BE2C (cell line): ENCODE results near the gene P2RY4.
A peak's percentile ranks its signal among the peaks of the same experiment; 100 is the strongest.
"Not testable (repeated sequence)": the region's sequence is repeated elsewhere in the genome, so short reads cannot be mapped to it uniquely, and the experiment has no call there.

Experiments
- DNase-seq: peaks from one replicate; pipeline ENCODE4 v3.0.0-alpha.2; 2020
- H3K27me3 ChIP-seq: fragments of 250-450 bp; sonication (Bioruptor Pico); 2 replicates; pipeline ENCODE4 v1.5.1; 2020; ENCODE audit warnings: mild to moderate bottlenecking
- H3K36me3 ChIP-seq: fragments of 250-450 bp; sonication (Bioruptor Pico); 2 replicates; pipeline ENCODE4 v1.5.1; 2020; ENCODE audit warnings: mild to moderate bottlenecking
- H3K4me1 ChIP-seq: fragments of 250-450 bp; sonication (Bioruptor Pico); 2 replicates; pipeline ENCODE4 v1.5.1; 2020
- H3K4me3 ChIP-seq: 2 replicates; pipeline ENCODE4 v1.5.1; 2011; ENCODE audit warnings: low read depth, low read length
- H3K9me3 ChIP-seq: fragments of 250-450 bp; sonication (Bioruptor Pico); 2 replicates; pipeline ENCODE4 v1.5.1; 2020
- TF ChIP-seq, protein P1 (sequence below): IDR thresholded peaks from 2 replicates; pipeline ENCODE4 v1.5.1; 2012; ENCODE audit warnings: mild to moderate bottlenecking, low read depth, low read length

P2RY4 gene

DNA sequence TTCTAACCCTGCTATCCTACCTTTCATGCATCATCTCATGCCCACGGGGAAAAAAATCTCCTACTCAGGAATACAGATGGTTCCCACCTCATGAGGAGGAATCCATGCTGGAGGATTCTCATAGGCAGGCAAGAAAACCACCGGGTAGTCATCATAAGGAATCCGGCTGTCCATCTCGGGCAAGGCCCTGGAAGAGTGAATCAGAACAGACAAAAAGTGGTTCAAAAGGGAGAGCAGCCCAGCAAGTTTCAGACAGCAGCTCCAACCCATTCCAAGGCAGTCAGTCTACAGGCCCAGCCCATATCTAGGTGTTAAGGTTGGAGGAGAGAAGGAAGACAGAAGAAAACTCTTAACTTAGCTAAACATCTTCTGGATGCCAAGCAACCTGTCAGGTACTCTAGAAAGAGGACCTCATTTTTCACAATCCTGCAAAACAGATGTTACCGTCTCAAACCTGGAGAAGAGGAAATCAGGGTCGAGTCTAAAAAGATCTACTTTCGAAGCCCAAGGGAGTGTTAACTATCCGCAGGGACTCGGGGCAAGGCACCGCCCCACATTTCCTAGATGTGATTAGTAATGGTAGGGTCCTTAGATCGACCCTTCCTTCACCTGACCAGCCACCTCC is 29.3 kb upstream of the P2RY4 start:
- Histone ChIP-seq H3K4me1 (no peaks in the 10 kb centered on the region), H3K27me3 (no peaks in the 10 kb centered on the region), H3K36me3 (no peaks in the 10 kb centered on the region), H3K9me3 (no peaks in the 10 kb centered on the region), H3K4me3 (peak overlapping the region; percentile 80)
- DNase-seq, result no peak
- TF ChIP-seq, protein P1, sequence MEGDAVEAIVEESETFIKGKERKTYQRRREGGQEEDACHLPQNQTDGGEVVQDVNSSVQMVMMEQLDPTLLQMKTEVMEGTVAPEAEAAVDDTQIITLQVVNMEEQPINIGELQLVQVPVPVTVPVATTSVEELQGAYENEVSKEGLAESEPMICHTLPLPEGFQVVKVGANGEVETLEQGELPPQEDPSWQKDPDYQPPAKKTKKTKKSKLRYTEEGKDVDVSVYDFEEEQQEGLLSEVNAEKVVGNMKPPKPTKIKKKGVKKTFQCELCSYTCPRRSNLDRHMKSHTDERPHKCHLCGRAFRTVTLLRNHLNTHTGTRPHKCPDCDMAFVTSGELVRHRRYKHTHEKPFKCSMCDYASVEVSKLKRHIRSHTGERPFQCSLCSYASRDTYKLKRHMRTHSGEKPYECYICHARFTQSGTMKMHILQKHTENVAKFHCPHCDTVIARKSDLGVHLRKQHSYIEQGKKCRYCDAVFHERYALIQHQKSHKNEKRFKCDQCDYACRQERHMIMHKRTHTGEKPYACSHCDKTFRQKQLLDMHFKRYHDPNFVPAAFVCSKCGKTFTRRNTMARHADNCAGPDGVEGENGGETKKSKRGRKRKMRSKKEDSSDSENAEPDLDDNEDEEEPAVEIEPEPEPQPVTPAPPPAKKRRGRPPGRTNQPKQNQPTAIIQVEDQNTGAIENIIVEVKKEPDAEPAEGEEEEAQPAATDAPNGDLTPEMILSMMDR, result no peak

DNA sequence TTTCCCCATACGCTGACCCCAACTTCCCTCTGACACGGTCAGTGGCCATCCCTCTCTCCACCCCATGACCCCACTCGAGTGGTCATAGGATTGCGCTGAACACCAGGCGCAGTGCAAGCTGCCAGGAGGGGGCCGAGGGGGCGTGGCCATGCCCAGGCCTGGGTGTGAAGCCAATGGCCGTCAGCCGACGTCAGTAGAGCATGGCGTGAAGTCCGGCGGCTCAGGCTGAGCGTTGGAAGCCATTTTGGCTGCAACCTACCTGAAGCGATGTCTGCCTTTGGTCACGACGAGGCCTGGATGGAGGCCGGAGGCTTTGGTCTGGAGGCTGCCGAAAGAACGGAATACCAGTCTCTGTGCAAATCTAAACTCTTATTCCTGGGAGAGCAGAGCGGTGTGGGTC is 21.9 kb upstream of the P2RY4 start, which contains the start of gene RAB41:
TSS of gene RAB41 (plus strand) at position 222 of the 400 bp plus-strand sequence. CDS start at position 268, 46 bp downstream.
- Histone ChIP-seq H3K27me3 (no peaks in the 10 kb centered on the region), H3K4me1 (no peaks in the 10 kb centered on the region), H3K36me3 (no peaks in the 10 kb centered on the region), H3K9me3 (no peaks in the 10 kb centered on the region), H3K4me3 (no peak within 1 kb of the TSS)
- no peak for DNase-seq
- TF ChIP-seq, protein P1, result no peak

DNA sequence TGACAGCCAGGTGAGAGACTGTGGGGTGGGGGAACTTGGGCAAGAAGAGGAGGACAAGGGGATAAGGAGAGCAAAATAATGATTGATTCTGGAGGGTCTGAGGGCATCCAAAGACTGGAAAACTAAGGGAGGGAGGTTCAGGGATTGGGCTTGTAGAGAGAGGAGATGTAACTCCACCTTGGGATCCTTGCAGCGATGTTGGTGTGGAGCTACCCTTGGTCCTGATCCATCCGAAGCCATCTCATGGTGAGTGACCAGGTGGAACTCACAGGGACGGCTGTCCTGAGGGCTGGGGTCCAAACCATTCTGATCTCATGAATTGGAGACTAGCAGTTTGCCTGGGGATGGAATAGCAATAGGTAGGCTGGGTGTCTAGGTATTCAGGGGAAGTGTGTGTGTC is 20.6 kb upstream of the P2RY4 start:
- no peaks in the 10 kb centered on the region for H3K27me3 ChIP-seq
- TF ChIP-seq, protein P1, result no peak

DNA sequence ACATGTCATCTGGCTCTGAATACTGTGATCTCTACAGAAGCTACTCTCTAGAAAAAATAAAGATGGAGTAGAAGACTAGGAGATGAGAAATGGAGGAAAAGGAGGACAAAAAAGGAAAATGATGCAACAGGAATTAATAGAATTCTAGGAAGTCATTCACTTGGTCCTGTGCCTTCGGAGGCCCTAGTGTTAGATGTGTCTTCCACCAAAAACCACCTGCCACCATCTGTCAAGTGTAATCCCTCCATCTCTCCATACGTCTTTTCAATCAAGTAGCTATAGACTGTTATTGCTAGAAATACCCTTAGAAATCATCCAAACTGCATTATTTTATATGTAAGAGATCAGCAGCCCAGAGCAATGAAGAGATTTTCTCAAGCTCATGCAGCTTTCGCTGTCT is 19.1 kb upstream of the P2RY4 start:
- H3K4me3 ChIP-seq, result no peak overlapping the region
- H3K27me3 ChIP-seq, result no peaks in the 10 kb centered on the region
- H3K36me3 ChIP-seq, result no peaks in the 10 kb centered on the region
- TF ChIP-seq, protein P1, result no peak
- no peak for DNase-seq
- H3K9me3 ChIP-seq, result no peaks in the 10 kb centered on the region
- H3K4me1 ChIP-seq, result no peaks in the 10 kb centered on the region

More for the DNA sequence above, 20.6 kb upstream of the P2RY4 start:
- no peak for DNase-seq
- Histone ChIP-seq H3K4me3 (no peak overlapping the region), H3K4me1 (no peaks in the 10 kb centered on the region), H3K9me3 (no peaks in the 10 kb centered on the region), H3K36me3 (no peaks in the 10 kb centered on the region)

DNA sequence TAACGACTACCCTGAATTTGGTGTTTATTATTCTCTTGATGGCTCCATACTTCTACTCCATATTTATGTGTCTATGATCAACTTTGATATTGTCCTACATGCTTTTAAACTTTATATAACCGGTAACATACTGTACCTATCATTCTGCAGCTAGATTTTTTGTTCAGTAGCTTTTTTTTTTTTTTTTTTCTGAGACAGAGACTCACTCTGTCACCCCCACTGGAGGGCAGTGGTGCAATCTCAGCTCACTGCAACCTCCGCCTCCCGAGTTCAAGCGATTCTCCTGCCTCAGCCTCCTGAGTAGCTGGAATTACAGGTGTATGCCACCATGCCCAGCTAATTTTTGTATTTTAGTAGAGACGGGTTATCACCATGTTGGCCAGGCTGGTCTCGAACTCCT is 14.0 kb upstream of the P2RY4 start:
- not testable (repeated sequence) for H3K9me3 ChIP-seq, H3K4me3 ChIP-seq, H3K27me3 ChIP-seq, H3K4me1 ChIP-seq, DNase-seq, H3K36me3 ChIP-seq

DNA sequence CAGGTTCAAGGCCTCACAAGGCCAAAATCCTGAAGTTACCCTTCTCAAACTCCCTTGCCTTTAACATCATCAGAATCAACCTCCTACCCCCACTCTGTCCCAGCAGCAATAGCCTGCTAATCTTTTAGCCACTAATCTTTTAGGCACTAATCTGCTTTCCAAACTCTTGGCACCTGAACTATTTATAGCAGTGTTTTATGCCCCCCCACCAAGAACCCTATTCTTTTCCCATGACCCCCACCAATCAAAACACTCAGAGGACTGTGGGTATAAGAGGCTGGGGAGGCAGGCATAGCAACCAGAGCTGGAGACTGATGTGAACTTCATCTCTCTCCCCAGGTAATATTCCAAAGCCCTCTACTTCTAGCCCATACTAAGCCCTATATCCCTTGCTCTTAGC is 8.0 kb upstream of the P2RY4 start, which contains the start of gene ARR3:
TSS of gene ARR3 (plus strand) at position 301 of the 400 bp plus-strand sequence. CDS start 1,052 bp downstream, outside the sequence.
- Histone ChIP-seq H3K9me3 (no peaks in the 10 kb centered on the region), H3K36me3 (no peaks in the 10 kb centered on the region), H3K27me3 (no peaks in the 10 kb centered on the region), H3K4me3 (no peak within 1 kb of the TSS), H3K4me1 (no peaks in the 10 kb centered on the region)
- TF ChIP-seq, protein P1, result no peak
- no peak for DNase-seq
